Measurements from ENCODE around the gene ANKMY1.

ANKMY1 gene

GRCh38 chr2:240520130-240520973, 37.4 kb downstream of the ANKMY1 start:
- no peak for DNase-seq (ENCODE audit: low spot score)

- no peak for DNase-seq (ENCODE audit: low spot score)
These were observed 38.2 kb downstream of the ANKMY1 start for GRCh38 chr2:240519396-240520129.

- DNase-seq (ENCODE audit: low spot score) = no peak
These were observed 38.8 kb downstream of the ANKMY1 start for GRCh38 chr2:240518981-240519380.

GRCh38 chr2:240517342-240517741, 40.4 kb downstream of the ANKMY1 start:
- no peak for DNase-seq (ENCODE audit: low spot score)

- no peak for DNase-seq (ENCODE audit: low spot score)
These were observed 43.2 kb downstream of the ANKMY1 start for GRCh38 chr2:240514631-240515030.

- peak; percentile 86 for DNase-seq (ENCODE audit: low spot score)
These were observed 44.1 kb downstream of the ANKMY1 start for GRCh38 chr2:240513549-240514287.

GRCh38 chr2:240512666-240513535, 44.9 kb downstream of the ANKMY1 start:
- DNase-seq (ENCODE audit: low spot score) = no peak

GRCh38 chr2:240512109-240512485, 45.7 kb downstream of the ANKMY1 start:
- no peak for DNase-seq (ENCODE audit: low spot score)

- DNase-seq (ENCODE audit: low spot score) = no peak
These were observed 46.3 kb downstream of the ANKMY1 start for GRCh38 chr2:240511351-240512108.

GRCh38 chr2:240510513-240511210, 47.1 kb downstream of the ANKMY1 start:
- peak; percentile 1 for DNase-seq (ENCODE audit: low spot score)

GRCh38 chr2:240509667-240510512, 47.9 kb downstream of the ANKMY1 start:
- DNase-seq (ENCODE audit: low spot score) = no peak

- DNase-seq (ENCODE audit: low spot score) = no peak
These were observed 48.8 kb downstream of the ANKMY1 start for GRCh38 chr2:240508832-240509545.

- DNase-seq (ENCODE audit: low spot score) = no peak
These were observed 50.0 kb downstream of the ANKMY1 start for GRCh38 chr2:240507778-240508251.

- no peak for DNase-seq (ENCODE audit: low spot score)
These were observed 50.6 kb downstream of the ANKMY1 start for GRCh38 chr2:240507060-240507777.

GRCh38 chr2:240506406-240507059, 51.3 kb downstream of the ANKMY1 start:
- DNase-seq (ENCODE audit: low spot score) = no peak

- DNase-seq (ENCODE audit: low spot score) = no peak
These were observed 51.9 kb downstream of the ANKMY1 start for GRCh38 chr2:240505910-240506309.

- DNase-seq (ENCODE audit: low spot score) = no peak
These were observed 53.9 kb downstream of the ANKMY1 start for GRCh38 chr2:240503848-240504247.

Measured in germinal center (tissue), 1 donor.